Measurements from ENCODE around the gene PRKACB. TPM values are rescaled to one million over a fixed set of nuclear protein-coding genes. Genes with fewer than 3 reads are reported as not detected.

PRKACB gene
- total and polyA plus RNA-seq, 2 experiments from 2014 or later, result 14.6 to 28.0 TPM

DNA sequence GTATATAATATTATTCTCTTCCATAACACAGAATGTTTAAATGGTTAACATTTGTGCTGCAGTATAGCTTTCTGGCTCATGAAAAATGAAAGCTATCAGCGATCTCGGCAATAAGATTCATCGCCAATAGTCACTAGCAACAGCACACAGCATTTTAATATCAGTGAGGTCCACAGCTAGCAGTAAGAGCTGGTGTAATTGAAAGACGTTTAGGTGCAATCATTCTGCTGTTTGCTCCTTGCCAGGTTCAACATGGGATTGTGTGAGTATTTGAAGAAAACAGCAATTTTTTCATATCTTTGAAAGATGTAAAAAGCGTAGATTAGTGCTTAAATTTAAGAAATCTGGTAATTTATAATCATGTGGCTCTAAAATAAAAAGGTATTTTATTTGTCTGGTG is 20.1 kb downstream of the PRKACB start:
- Histone ChIP-seq H3K4me1 (ENCODE audit: insufficient read depth) (peaks cover 5% of the 10 kb centered on the region; the same call in 1 of the 2 replicates), H3F3A (replicated peaks; ENCODE audit: low read depth) (no peaks in the 10 kb centered on the region), H2AFZ (no peak overlapping the region), H3K4me3 (no peak overlapping the region), H3K79me2 (replicated peaks; ENCODE audit: insufficient read depth) (no peaks in the 10 kb centered on the region), H3K4me2 (no peak overlapping the region), H4K20me1 (replicated peaks; ENCODE audit: insufficient read depth) (no peaks in the 10 kb centered on the region), H3K9me2 (ENCODE audit: insufficient read depth) (no peaks in the 10 kb centered on the region), H3K36me3 (ENCODE audit: insufficient read depth) (no peaks in the 10 kb centered on the region), H3K27me3 (ENCODE audit: insufficient read depth) (no peaks in the 10 kb centered on the region), H3K27ac (ENCODE audit: low read depth) (0 out of 2 replicates have a peak overlapping the region, but pooled peaks have one; percentile 5)
- Mint-ChIP-seq H3K36me3 (ENCODE audit: low read depth) (no peaks in the 10 kb centered on the region), H3K4me1 (peaks cover 13% of the 10 kb centered on the region; the same call in 2 of the 3 replicates), H3K4me3 (no peak overlapping the region), H3K27ac (no peak overlapping the region), H3K27me3 (ENCODE audit: insufficient read depth, low read depth, poor library complexity) (no peaks in the 10 kb centered on the region), H3K9me3 (no peaks in the 10 kb centered on the region)
- DNase-seq (ENCODE audit: low spot score) (no peak), ATAC-seq (no peak)
- no peak for TF ChIP-seq NANOG (IDR thresholded peaks at IDR 0.05; ENCODE audit: borderline replicate concordance)
- TF ChIP-seq, protein P1, sequence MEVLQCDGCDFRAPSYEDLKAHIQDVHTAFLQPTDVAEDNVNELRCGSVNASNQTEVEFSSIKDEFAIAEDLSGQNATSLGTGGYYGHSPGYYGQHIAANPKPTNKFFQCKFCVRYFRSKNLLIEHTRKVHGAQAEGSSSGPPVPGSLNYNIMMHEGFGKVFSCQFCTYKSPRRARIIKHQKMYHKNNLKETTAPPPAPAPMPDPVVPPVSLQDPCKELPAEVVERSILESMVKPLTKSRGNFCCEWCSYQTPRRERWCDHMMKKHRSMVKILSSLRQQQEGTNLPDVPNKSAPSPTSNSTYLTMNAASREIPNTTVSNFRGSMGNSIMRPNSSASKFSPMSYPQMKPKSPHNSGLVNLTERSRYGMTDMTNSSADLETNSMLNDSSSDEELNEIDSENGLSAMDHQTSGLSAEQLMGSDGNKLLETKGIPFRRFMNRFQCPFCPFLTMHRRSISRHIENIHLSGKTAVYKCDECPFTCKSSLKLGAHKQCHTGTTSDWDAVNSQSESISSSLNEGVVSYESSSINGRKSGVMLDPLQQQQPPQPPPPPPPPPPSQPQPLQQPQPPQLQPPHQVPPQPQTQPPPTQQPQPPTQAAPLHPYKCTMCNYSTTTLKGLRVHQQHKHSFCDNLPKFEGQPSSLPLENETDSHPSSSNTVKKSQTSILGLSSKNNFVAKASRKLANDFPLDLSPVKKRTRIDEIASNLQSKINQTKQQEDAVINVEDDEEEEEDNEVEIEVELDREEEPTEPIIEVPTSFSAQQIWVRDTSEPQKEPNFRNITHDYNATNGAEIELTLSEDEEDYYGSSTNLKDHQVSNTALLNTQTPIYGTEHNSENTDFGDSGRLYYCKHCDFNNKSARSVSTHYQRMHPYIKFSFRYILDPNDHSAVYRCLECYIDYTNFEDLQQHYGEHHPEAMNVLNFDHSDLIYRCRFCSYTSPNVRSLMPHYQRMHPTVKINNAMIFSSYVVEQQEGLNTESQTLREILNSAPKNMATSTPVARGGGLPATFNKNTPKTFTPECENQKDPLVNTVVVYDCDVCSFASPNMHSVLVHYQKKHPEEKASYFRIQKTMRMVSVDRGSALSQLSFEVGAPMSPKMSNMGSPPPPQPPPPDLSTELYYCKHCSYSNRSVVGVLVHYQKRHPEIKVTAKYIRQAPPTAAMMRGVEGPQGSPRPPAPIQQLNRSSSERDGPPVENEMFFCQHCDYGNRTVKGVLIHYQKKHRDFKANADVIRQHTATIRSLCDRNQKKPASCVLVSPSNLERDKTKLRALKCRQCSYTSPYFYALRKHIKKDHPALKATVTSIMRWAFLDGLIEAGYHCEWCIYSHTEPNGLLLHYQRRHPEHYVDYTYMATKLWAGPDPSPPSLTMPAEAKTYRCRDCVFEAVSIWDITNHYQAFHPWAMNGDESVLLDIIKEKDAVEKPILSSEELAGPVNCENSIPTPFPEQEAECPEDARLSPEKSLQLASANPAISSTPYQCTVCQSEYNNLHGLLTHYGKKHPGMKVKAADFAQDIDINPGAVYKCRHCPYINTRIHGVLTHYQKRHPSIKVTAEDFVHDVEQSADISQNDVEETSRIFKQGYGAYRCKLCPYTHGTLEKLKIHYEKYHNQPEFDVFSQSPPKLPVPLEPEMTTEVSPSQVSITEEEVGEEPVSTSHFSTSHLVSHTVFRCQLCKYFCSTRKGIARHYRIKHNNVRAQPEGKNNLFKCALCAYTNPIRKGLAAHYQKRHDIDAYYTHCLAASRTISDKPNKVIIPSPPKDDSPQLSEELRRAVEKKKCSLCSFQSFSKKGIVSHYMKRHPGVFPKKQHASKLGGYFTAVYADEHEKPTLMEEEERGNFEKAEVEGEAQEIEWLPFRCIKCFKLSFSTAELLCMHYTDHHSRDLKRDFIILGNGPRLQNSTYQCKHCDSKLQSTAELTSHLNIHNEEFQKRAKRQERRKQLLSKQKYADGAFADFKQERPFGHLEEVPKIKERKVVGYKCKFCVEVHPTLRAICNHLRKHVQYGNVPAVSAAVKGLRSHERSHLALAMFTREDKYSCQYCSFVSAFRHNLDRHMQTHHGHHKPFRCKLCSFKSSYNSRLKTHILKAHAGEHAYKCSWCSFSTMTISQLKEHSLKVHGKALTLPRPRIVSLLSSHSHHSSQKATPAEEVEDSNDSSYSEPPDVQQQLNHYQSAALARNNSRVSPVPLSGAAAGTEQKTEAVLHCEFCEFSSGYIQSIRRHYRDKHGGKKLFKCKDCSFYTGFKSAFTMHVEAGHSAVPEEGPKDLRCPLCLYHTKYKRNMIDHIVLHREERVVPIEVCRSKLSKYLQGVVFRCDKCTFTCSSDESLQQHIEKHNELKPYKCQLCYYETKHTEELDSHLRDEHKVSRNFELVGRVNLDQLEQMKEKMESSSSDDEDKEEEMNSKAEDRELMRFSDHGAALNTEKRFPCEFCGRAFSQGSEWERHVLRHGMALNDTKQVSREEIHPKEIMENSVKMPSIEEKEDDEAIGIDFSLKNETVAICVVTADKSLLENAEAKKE (CRISPR knock-in tag; IDR thresholded peaks at IDR 0.05), result no peak
- TF ChIP-seq, protein P2, sequence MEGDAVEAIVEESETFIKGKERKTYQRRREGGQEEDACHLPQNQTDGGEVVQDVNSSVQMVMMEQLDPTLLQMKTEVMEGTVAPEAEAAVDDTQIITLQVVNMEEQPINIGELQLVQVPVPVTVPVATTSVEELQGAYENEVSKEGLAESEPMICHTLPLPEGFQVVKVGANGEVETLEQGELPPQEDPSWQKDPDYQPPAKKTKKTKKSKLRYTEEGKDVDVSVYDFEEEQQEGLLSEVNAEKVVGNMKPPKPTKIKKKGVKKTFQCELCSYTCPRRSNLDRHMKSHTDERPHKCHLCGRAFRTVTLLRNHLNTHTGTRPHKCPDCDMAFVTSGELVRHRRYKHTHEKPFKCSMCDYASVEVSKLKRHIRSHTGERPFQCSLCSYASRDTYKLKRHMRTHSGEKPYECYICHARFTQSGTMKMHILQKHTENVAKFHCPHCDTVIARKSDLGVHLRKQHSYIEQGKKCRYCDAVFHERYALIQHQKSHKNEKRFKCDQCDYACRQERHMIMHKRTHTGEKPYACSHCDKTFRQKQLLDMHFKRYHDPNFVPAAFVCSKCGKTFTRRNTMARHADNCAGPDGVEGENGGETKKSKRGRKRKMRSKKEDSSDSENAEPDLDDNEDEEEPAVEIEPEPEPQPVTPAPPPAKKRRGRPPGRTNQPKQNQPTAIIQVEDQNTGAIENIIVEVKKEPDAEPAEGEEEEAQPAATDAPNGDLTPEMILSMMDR (conservative IDR thresholded peaks at IDR 0.05; ENCODE audit: low read depth in 2 of 2), result no peak
- TF ChIP-seq, protein P3, sequence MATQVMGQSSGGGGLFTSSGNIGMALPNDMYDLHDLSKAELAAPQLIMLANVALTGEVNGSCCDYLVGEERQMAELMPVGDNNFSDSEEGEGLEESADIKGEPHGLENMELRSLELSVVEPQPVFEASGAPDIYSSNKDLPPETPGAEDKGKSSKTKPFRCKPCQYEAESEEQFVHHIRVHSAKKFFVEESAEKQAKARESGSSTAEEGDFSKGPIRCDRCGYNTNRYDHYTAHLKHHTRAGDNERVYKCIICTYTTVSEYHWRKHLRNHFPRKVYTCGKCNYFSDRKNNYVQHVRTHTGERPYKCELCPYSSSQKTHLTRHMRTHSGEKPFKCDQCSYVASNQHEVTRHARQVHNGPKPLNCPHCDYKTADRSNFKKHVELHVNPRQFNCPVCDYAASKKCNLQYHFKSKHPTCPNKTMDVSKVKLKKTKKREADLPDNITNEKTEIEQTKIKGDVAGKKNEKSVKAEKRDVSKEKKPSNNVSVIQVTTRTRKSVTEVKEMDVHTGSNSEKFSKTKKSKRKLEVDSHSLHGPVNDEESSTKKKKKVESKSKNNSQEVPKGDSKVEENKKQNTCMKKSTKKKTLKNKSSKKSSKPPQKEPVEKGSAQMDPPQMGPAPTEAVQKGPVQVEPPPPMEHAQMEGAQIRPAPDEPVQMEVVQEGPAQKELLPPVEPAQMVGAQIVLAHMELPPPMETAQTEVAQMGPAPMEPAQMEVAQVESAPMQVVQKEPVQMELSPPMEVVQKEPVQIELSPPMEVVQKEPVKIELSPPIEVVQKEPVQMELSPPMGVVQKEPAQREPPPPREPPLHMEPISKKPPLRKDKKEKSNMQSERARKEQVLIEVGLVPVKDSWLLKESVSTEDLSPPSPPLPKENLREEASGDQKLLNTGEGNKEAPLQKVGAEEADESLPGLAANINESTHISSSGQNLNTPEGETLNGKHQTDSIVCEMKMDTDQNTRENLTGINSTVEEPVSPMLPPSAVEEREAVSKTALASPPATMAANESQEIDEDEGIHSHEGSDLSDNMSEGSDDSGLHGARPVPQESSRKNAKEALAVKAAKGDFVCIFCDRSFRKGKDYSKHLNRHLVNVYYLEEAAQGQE (IDR thresholded peaks at IDR 0.05; ENCODE audit: unreplicated experiment), result no peak
- TF ChIP-seq EZH2phosphoT487 (IDR thresholded peaks at IDR 0.05; ENCODE audit: unreplicated experiment), result no peak
- TF ChIP-seq, protein P4, sequence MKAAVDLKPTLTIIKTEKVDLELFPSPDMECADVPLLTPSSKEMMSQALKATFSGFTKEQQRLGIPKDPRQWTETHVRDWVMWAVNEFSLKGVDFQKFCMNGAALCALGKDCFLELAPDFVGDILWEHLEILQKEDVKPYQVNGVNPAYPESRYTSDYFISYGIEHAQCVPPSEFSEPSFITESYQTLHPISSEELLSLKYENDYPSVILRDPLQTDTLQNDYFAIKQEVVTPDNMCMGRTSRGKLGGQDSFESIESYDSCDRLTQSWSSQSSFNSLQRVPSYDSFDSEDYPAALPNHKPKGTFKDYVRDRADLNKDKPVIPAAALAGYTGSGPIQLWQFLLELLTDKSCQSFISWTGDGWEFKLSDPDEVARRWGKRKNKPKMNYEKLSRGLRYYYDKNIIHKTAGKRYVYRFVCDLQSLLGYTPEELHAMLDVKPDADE (IDR thresholded peaks at IDR 0.05), result no peak

All from GM23338 (cell line).